CD14-positive monocyte (primary cell): ENCODE data around the gene PIAS4. TPM values are rescaled to one million over a fixed set of nuclear protein-coding genes. Genes with fewer than 3 reads are reported as not detected.

Experiments
- DNase-seq, 3 donors: peaks; one replicate each; pipeline ENCODE4 v3.0.0-alpha.2; 2011 to 2022
- H2AFZ ChIP-seq: 2 replicates; pipeline ENCODE4 v1.6.0; 2012; ENCODE audit warnings: mild to moderate bottlenecking, low read depth, low read length, inconsistent platforms; ENCODE audit not compliant: insufficient read depth, poor library complexity, severe bottlenecking
- H3K27ac ChIP-seq, 2 donors: 1 replicate in 1 of 2; 2 replicates in 1 of 2; pipeline ENCODE4 v1.5.1; 2012 to 2013; ENCODE audit warnings: low read length in 2 of 2, control low read depth in 1 of 2, inconsistent platforms in 1 of 2, low read depth in 1 of 2, mild to moderate bottlenecking in 1 of 2
- H3K27me3 ChIP-seq, 2 donors: one replicate each; pipeline versions ENCODE4 v1.6.0 to v1.6.1; 2011 to 2013; ENCODE audit warnings: low read length in 2 of 2; ENCODE audit not compliant: control insufficient read depth in 2 of 2, insufficient read depth in 2 of 2
- H3K36me3 ChIP-seq, 2 donors: replicated peaks in 1 of 2; 1 replicate in 1 of 2; 2 replicates in 1 of 2; pipeline versions ENCODE4 v1.5.1 to v1.6.1; 2012 to 2013; ENCODE audit warnings: low read length in 2 of 2, control low read depth in 1 of 2, inconsistent platforms in 1 of 2, mild to moderate bottlenecking in 1 of 2; ENCODE audit not compliant: insufficient read depth in 2 of 2, control insufficient read depth in 1 of 2
- H3K4me1 ChIP-seq, 2 donors: 1 replicate in 1 of 2; 2 replicates in 1 of 2; pipeline versions ENCODE4 v1.5.1 to v1.6.1; 2012 to 2013; ENCODE audit warnings: low read length in 2 of 2, control low read depth in 1 of 2, inconsistent platforms in 1 of 2, mild to moderate bottlenecking in 1 of 2, moderate library complexity in 1 of 2; ENCODE audit not compliant: insufficient read depth in 2 of 2, control insufficient read depth in 1 of 2
- H3K4me2 ChIP-seq: replicated peaks from 2 replicates; pipeline ENCODE3; 2012; ENCODE audit warnings: low read length, moderate library complexity, mild to moderate bottlenecking; ENCODE audit not compliant: poor library complexity, severe bottlenecking; ENCODE audit errors: extremely low read depth
- H3K4me3 ChIP-seq, 3 experiments: fragments of 200-600 bp in 1 of 3; sonication (generic) in 1 of 3; replicated peaks in 1 of 3; 1 replicate in 2 of 3; 2 replicates in 1 of 3; pipeline ENCODE4 v1.5.1; 2011 to 2013; ENCODE audit warnings: low read length in 3 of 3, mild to moderate bottlenecking in 3 of 3, control low read depth in 2 of 3, low read depth in 2 of 3, inconsistent platforms in 1 of 3, moderate library complexity in 1 of 3
- H3K79me2 ChIP-seq: 2 replicates; pipeline ENCODE4 v1.6.0; 2012; ENCODE audit warnings: mild to moderate bottlenecking, control low read depth, inconsistent platforms, low read length, moderate library complexity; ENCODE audit not compliant: insufficient read depth
- H3K9ac ChIP-seq: 2 replicates; pipeline ENCODE4 v1.6.0; 2017; ENCODE audit warnings: low read length, mild to moderate bottlenecking; ENCODE audit not compliant: insufficient read depth, poor library complexity, severe bottlenecking
- H3K9me3 ChIP-seq, 2 donors: replicated peaks in 1 of 2; 1 replicate in 1 of 2; 2 replicates in 1 of 2; pipeline versions ENCODE4 v1.5.1 to v1.6.1; 2012 to 2013; ENCODE audit warnings: low read length in 2 of 2, control low read depth in 1 of 2; ENCODE audit not compliant: control insufficient read depth in 1 of 2, insufficient read depth in 1 of 2
- H4K20me1 ChIP-seq: 2 replicates; pipeline ENCODE4 v1.6.0; 2012; ENCODE audit warnings: mild to moderate bottlenecking, low read length, control low read depth, moderate library complexity; ENCODE audit not compliant: insufficient read depth
- H3K27ac Mint-ChIP-seq, 7 donors: one replicate each; pipeline ENCODE4 v1.8.0; 2020; ENCODE audit warnings: mild to moderate bottlenecking in 7 of 7, mixed read lengths in 7 of 7, moderate library complexity in 6 of 7, inconsistent platforms in 2 of 7
- H3K27me3 Mint-ChIP-seq, 3 donors: one replicate each; pipeline ENCODE4 v1.8.0; 2021 to 2022; ENCODE audit warnings: low read depth in 3 of 3, mild to moderate bottlenecking in 3 of 3, mixed read lengths in 3 of 3, moderate library complexity in 3 of 3, inconsistent platforms in 1 of 3
- H3K36me3 Mint-ChIP-seq, 2 donors: one replicate each; pipeline ENCODE4 v1.8.0; 2020; ENCODE audit warnings: mixed read lengths in 2 of 2, inconsistent platforms in 1 of 2, mild to moderate bottlenecking in 1 of 2
- H3K4me1 Mint-ChIP-seq: one replicate; pipeline ENCODE4 v1.8.0; 2020; ENCODE audit warnings: mild to moderate bottlenecking, mixed read lengths
- H3K4me3 Mint-ChIP-seq, 2 donors: one replicate each; pipeline ENCODE4 v1.8.0; 2020; ENCODE audit warnings: mild to moderate bottlenecking in 2 of 2, mixed read lengths in 2 of 2, moderate library complexity in 1 of 2
- H3K9me3 Mint-ChIP-seq, 7 donors: one replicate each; pipeline ENCODE4 v1.8.0; 2020 to 2022; ENCODE audit warnings: mixed read lengths in 7 of 7, mild to moderate bottlenecking in 6 of 7, moderate library complexity in 6 of 7, inconsistent platforms in 2 of 7
- CTCF ChIP-seq: fragments of 200-600 bp; IDR thresholded peaks from one replicate; pipeline ENCODE4 v1.8.0; 2022; ENCODE audit warnings: antibody characterized with exemption, mild to moderate bottlenecking
- WGBS: methylation state at CpG from one replicate; pipeline ENCODE4 v1.1.5; 2013; ENCODE audit warnings: missing lambda C conversion rate; ENCODE audit not compliant: insufficient coverage; 5-methylcytosine and 5-hydroxymethylcytosine counted together
- intact Hi-C, 2 donors: fragments of 100-400 bp; cut with micrococcal nuclease; formaldehyde crosslinking; loops; one replicate each; pipeline versions ENCODE4 v1.15.0 to v1.15.1; 2023
- polyA plus RNA-seq, 3 donors: library from polyadenylated mRNA; depleted of rRNA in 1 of 3; unstranded in 2 of 3; stranded (reverse) in 1 of 3; fragments of 300-500 nt in 2 of 3; fragments of >200 nt in 1 of 3; fragmentation: Illumina TruSeq in 2 of 3; gene quantifications; 1 replicate in 2 of 3; 2 replicates in 1 of 3; pipeline ENCODE4 v1.2.3, GENCODE V29; 2012 to 2021

The PIAS4 gene
- polyA plus RNA-seq, 3 donors = 2.3 to 8.1 (median 5.9) TPM

- no peak overlapping the region for H3K4me3 Mint-ChIP-seq
These were observed 29.9 kb downstream of the PIAS4 start for GRCh38 chr19:4037301-4037949.

GRCh38 chr19:4038057-4038456 lies 30.5 kb downstream of the PIAS4 start:
- no peak overlapping the region for H3K27ac ChIP-seq
- peaks cover 17% of the 10 kb centered on the region for H3K79me2 ChIP-seq
- intact Hi-C loops = no loop called here
- Mint-ChIP-seq H3K9me3 (no peaks in the 10 kb centered on the region), H3K27ac (no peak overlapping the region), H3K4me3 (no peak overlapping the region), H3K27me3 (peaks cover 0 to 1% (median 0%) of the 10 kb centered on the region in 3 donors), H3K4me1 (peaks cover 5% of the 10 kb centered on the region), H3K36me3 (peaks cover 2 to 22% of the 10 kb centered on the region in 2 donors)
- no peak overlapping the region for H3K9ac ChIP-seq
- DNase-seq = no peak
- H3K36me3 ChIP-seq = peaks cover 41 to 42% of the 10 kb centered on the region in 2 donors
- no peaks in the 10 kb centered on the region for H3K27me3 ChIP-seq
- no peak overlapping the region for H2AFZ ChIP-seq
- H3K9me3 ChIP-seq = no peaks in the 10 kb centered on the region
- peaks cover 9 to 11% of the 10 kb centered on the region in 2 donors for H3K4me1 ChIP-seq
- WGBS = 96% methylated on average over 13 of the region's 33 CpGs
- no peak overlapping the region for H3K4me2 ChIP-seq
- peaks cover 91% of the 10 kb centered on the region for H4K20me1 ChIP-seq
- TF ChIP-seq CTCF = no peak
- no peak overlapping the region for H3K4me3 ChIP-seq

More at GRCh38 chr19:4037301-4037949, 29.9 kb downstream of the PIAS4 start:
- peaks cover 5% of the 10 kb centered on the region for H3K4me1 Mint-ChIP-seq
- Histone ChIP-seq H3K27ac (no peak overlapping the region), H3K9ac (no peak overlapping the region), H3K4me3 (no peak overlapping the region), H3K36me3 (peaks cover 42 to 48% of the 10 kb centered on the region in 2 donors), H3K79me2 (peaks cover 10% of the 10 kb centered on the region), H4K20me1 (peaks cover 91% of the 10 kb centered on the region), H3K4me2 (no peak overlapping the region), H3K4me1 (peaks cover 9 to 11% of the 10 kb centered on the region in 2 donors), H3K27me3 (no peaks in the 10 kb centered on the region), H3K9me3 (no peaks in the 10 kb centered on the region), H2AFZ (no peak overlapping the region)
- H3K36me3 Mint-ChIP-seq = peaks cover 2 to 28% of the 10 kb centered on the region in 2 donors
- DNase-seq = no peak
- no peak for TF ChIP-seq CTCF
- peaks cover 0 to 1% (median 0%) of the 10 kb centered on the region in 3 donors for H3K27me3 Mint-ChIP-seq
- intact Hi-C loops = no loop called here
- no peak overlapping the region for H3K27ac Mint-ChIP-seq
- WGBS = 96% methylated on average over 48 of the region's 54 CpGs
- H3K9me3 Mint-ChIP-seq = no peaks in the 10 kb centered on the region
